AG09319 (cell line): ENCODE data around the gene RBM4B.

Source experiments
- DNase-seq: peaks from one replicate; pipeline ENCODE4 v3.0.0-alpha.2; 2010; ENCODE audit warnings: low read depth; ENCODE audit errors: extremely low read depth
- TF ChIP-seq, protein P1 (sequence below): IDR thresholded peaks from 2 replicates; pipeline ENCODE4 v1.5.1; 2011; ENCODE audit warnings: low read depth, mild to moderate bottlenecking, inconsistent platforms, low read length, moderate library complexity

Gene RBM4B

DNA sequence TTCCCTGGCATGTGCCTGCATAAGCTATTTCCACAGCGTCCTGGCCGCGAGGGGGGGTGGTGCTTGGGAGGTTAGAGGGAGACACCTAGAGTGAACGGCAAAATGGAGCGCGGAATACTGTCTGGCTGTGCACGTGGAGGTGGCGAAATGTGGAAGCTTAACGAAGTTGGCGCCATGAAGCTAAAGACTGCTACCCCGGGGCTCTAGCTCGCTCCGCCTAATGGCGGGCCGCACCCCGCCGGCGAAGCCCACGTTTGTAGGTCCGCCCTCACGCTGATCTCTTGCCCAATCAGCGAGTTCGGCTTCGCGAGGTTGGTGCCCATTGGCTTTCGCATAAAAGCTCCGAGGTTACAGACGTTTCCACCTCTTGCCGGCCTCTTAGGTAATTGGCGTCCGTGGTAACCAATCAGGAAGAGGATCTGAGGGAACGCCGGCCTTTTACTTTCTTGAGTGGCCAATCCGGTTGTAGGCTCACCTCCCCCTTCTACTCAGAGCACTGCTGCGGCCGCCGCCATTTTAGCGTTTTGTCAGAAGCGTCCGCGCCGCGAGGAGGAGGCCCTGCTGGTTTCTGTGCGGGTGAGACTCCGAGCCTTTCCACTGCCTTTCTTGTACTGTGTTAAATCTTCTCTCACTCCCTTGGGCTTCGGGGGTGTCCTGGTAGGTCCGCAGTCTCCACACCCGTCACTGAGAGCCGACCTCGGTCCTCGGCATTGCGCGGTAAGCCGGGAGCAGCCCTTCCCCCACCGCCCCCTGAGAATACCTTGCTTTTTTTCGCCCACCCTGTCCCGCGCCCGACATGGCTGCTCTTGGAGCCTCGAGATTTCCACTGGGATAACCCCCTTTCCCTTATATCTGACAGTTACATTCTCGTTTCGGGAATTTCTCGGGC is 39.3 kb downstream of the RBM4B start, which contains the start of gene RBM4:
Gene RBM4, plus strand, starts transcription at position 527 of the 889 bp plus-strand sequence. CDS start 1,009 bp downstream, outside the sequence.
- peak; percentile 100 for DNase-seq
- TF ChIP-seq, protein P1, sequence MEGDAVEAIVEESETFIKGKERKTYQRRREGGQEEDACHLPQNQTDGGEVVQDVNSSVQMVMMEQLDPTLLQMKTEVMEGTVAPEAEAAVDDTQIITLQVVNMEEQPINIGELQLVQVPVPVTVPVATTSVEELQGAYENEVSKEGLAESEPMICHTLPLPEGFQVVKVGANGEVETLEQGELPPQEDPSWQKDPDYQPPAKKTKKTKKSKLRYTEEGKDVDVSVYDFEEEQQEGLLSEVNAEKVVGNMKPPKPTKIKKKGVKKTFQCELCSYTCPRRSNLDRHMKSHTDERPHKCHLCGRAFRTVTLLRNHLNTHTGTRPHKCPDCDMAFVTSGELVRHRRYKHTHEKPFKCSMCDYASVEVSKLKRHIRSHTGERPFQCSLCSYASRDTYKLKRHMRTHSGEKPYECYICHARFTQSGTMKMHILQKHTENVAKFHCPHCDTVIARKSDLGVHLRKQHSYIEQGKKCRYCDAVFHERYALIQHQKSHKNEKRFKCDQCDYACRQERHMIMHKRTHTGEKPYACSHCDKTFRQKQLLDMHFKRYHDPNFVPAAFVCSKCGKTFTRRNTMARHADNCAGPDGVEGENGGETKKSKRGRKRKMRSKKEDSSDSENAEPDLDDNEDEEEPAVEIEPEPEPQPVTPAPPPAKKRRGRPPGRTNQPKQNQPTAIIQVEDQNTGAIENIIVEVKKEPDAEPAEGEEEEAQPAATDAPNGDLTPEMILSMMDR, result peak; percentile 8; the same call in 1 of the 2 replicates

DNA sequence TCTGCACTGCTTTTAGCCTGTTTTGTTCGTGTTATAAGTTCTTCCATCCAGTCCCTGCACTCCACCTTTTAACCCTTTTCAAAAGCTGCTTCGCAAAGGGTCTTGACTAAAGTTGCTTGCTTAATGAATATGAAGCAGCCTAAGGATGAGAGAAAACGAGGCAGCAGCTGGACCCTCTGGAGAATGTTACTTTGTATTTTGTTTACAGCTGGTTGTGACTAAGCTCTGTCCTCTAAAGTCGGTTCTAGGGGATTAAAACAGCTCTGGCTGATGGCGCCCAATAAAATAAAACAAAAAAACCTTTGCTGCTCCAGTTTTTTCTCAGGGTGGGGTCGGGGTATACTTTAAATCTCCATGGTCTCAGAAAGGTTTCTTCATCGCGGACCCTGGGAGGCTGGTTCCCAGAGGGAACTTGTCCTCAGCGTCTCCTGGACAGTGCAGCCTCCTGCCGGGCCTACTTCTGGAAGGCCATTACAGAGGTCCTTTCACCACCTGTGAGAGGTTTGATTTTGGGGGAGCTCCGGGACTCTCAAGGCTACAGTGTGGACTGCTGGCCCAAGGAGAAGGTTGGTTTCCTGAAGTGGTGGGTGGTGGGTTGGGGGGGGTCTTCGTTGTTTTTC is 40.0 kb downstream of the RBM4B start:
- no peak for DNase-seq

DNA sequence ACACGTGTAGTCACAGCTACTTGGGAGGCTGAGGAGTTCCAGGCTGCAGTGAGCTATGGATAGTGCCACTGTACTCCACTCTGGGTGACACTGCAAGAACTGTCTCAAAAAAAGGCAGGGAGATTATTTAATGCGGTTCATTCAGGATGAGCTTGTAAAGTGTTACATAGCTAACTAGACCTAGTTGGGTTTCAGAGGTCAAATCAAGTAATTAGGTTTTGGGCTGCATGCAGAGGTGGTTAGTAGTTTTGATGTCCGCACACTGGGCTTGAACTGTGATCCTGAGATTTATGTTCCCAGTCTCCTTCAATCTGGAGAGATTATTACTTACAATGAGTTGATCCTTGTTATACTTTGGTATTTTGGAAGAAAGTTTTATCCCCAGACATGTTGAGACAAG is 41.3 kb downstream of the RBM4B start:
- DNase-seq, result no peak
- TF ChIP-seq, protein P1, result no peak

More for the DNA sequence above, 40.0 kb downstream of the RBM4B start:
- TF ChIP-seq, protein P1, result no peak

DNA sequence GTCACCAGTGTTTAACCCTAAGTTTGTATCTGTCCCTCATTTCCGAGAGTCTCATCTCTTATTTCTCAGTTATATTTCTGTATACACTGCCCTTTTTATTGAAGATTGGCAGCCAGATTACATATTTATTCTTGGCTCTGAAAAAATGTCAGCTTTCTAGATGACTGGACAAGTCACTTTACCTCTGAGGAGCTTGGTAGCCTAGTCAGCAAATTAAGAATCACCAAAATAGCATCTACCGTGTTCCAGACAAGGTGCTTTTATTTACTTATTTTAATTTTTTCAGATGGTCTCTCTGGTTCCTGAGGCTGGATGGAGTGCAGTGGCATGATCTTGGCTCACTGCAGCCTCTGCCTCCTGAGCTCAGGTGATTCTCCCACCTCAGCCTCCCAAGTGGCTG is 44.7 kb downstream of the RBM4B start:
- DNase-seq, result no peak
- TF ChIP-seq, protein P1, result no peak

DNA sequence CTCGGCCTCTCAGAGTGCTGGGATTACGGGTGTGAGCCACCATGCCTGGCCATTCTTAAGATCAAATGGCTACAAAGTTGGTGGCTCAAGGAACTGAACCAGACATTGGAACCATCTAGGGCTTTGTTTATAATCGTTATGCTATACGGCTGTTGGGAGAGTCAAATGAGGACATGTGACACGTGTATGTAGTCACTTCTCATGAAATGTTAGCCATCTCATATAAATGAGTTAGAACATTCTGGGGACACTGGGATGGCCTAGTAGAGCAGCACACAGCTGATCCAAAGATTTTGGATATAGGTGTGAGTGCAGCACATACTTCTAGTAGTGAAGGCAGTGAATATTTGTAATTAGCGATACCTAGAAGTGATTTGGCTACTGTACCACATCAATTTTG is 45.8 kb downstream of the RBM4B start:
- DNase-seq, result no peak
- TF ChIP-seq, protein P1, result no peak

DNA sequence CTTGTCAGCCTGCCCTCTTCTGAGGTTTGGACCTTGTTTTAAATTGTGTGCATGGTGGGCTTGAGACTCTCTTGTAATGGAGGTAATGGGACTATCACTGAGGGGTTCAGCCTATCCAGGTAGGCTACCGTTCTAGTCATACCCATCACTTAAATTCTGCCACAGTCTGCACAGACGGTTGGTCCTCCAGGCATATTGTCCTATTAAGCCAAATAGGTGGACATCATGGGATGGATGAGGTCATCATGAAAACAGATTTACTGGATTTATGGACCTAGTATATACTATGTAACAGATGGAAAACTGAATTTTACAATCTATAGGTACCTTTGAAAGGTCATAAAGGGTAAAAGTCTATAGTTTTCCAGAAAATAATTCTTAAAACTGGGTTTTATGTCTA is 48.3 kb downstream of the RBM4B start:
- TF ChIP-seq, protein P1, result no peak
- DNase-seq, result no peak

DNA sequence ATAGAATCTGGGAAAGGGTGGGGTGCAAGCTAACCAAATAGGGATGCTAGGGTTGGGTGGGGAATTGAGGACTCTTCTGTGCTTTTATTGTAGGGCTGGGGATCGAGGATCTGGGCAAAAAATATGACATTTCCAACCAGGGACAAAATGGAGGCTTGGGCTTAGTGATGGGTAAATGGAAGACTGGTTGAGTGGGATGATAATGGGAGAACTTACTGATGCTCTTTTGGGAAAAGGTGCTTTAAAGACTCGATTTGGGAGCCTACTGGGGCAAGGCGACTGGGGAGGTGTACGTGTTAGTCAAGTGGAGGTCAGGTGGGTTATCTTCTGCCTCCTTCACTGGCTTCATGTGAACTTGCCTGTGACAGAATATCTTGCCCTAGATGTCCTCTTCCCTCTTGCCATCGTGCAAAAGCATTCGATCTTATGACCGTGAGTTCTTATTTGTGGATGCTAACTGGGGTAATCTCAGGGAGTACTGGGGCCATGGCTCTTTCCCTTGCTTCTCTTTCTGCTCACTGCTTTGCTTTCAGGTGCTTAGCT is 49.6 kb downstream of the RBM4B start:
- no peak for DNase-seq
- TF ChIP-seq, protein P1, result no peak
